Stimulated activated CD8-positive, alpha-beta memory T cell treated with anti-CD3 and anti-CD28 coated beads, Interleukin-12 subunit alpha, Interleukin-12 subunit beta, amount 100 ng/mL, for 1 hour (primary cell): Measurements from ENCODE around the gene MXRA8.

ENCODE experiments used
- DNase-seq: peaks from one replicate; pipeline ENCODE4 v3.0.0-alpha.2; 2020; ENCODE audit warnings: low read depth

Gene MXRA8

GRCh38 chr1:1367315-1367714, 9.0 kb upstream of the MXRA8 start:
- DNase-seq = no peak

GRCh38 chr1:1366699-1367066, 8.3 kb upstream of the MXRA8 start:
- DNase-seq = no peak

GRCh38 chr1:1365875-1366698, 7.7 kb upstream of the MXRA8 start:
- DNase-seq = no peak

- DNase-seq = no peak
These were observed 5.9 kb upstream of the MXRA8 start for GRCh38 chr1:1364266-1364665.

- DNase-seq = no peak
These were observed 3.6 kb upstream of the MXRA8 start for GRCh38 chr1:1361982-1362423.

- DNase-seq = no peak
These were observed 3.1 kb upstream of the MXRA8 start for GRCh38 chr1:1361233-1361981.

- no peak for DNase-seq
These were observed 2.3 kb upstream of the MXRA8 start for GRCh38 chr1:1360506-1361169.

- no peak for DNase-seq
These were observed 1.5 kb upstream of the MXRA8 start for GRCh38 chr1:1359664-1360468.

- no peak for DNase-seq
These were observed 931 bp upstream of the MXRA8 start for GRCh38 chr1:1359308-1359663.

GRCh38 chr1:1357871-1358432, 403 bp downstream of the MXRA8 start:
- no peak for DNase-seq

- no peak for DNase-seq
These were observed 1.5 kb downstream of the MXRA8 start for GRCh38 chr1:1356796-1357401.

GRCh38 chr1:1356166-1356795, 2.1 kb downstream of the MXRA8 start:
- DNase-seq = no peak

- no peak for DNase-seq
These were observed 2.9 kb downstream of the MXRA8 start for GRCh38 chr1:1355416-1355815.

GRCh38 chr1:1354271-1355247, 3.8 kb downstream of the MXRA8 start:
- no peak for DNase-seq

- no peak for DNase-seq
These were observed 4.8 kb downstream of the MXRA8 start for GRCh38 chr1:1353389-1354151.

GRCh38 chr1:1352786-1353388, 5.5 kb downstream of the MXRA8 start:
- no peak for DNase-seq

GRCh38 chr1:1351511-1352427, 6.6 kb downstream of the MXRA8 start:
- no peak for DNase-seq
